ENCODE results near the gene AP1S3.
A peak's percentile ranks its signal among the peaks of the same experiment; 100 is the strongest.
"Not testable (repeated sequence)": the region's sequence is repeated elsewhere in the genome, so short reads cannot be mapped to it uniquely, and the experiment has no call there.

Gene AP1S3

GRCh38 chr2:223837287-223838061, at the start of gene AP1S3:
Gene AP1S3 (minus strand): TSS chr2:223837582. CDS start chr2:223837450, 132 bp downstream.
- no peak for TF ChIP-seq GATA1 (IDR thresholded peaks at IDR 0.05; ENCODE audit: low read depth, low read length)

GRCh38 chr2:223887127-223887526, 49.7 kb upstream of the AP1S3 start:
- TF ChIP-seq GATA1 (IDR thresholded peaks at IDR 0.05; ENCODE audit: low read depth, low read length) (no peak), POLR2A (IDR thresholded peaks at IDR 0.05; ENCODE audit: low read length) (no peak)
- no peak for DNase-seq

More at GRCh38 chr2:223837287-223838061, at the start of gene AP1S3:
- DNase-seq, result peak; percentile 67 to 70

GRCh38 chr2:223886726-223887125, 49.3 kb upstream of the AP1S3 start:
- TF ChIP-seq GATA1 (IDR thresholded peaks at IDR 0.05; ENCODE audit: low read depth, low read length) (no peak), POLR2A (IDR thresholded peaks at IDR 0.05; ENCODE audit: low read length) (no peak)
- DNase-seq, result no peak

- no peak for TF ChIP-seq POLR2A (IDR thresholded peaks at IDR 0.05; ENCODE audit: low read length)
- TF ChIP-seq GATA1 (IDR thresholded peaks at IDR 0.05; ENCODE audit: low read depth, low read length), result no peak
- no peak for DNase-seq
Measured at GRCh38 chr2:223884399-223884798, 47.0 kb upstream of the AP1S3 start.

- no peak for TF ChIP-seq GATA1 (IDR thresholded peaks at IDR 0.05; ENCODE audit: low read depth, low read length)
- no peak for DNase-seq
Measured at GRCh38 chr2:223882715-223883114, 45.3 kb upstream of the AP1S3 start.

GRCh38 chr2:223880796-223881195, 43.4 kb upstream of the AP1S3 start:
- TF ChIP-seq POLR2A (IDR thresholded peaks at IDR 0.05; ENCODE audit: low read length) (no peak), GATA1 (IDR thresholded peaks at IDR 0.05; ENCODE audit: low read depth, low read length) (no peak)
- DNase-seq, result no peak

- TF ChIP-seq POLR2A (IDR thresholded peaks at IDR 0.05; ENCODE audit: low read length), result no peak
- no peak for TF ChIP-seq GATA1 (IDR thresholded peaks at IDR 0.05; ENCODE audit: low read depth, low read length)
Measured at GRCh38 chr2:223877721-223878410, 40.5 kb upstream of the AP1S3 start.

GRCh38 chr2:223873672-223874071, 36.3 kb upstream of the AP1S3 start:
- TF ChIP-seq GATA1 (IDR thresholded peaks at IDR 0.05; ENCODE audit: low read depth, low read length), result no peak
- no peak for TF ChIP-seq POLR2A (IDR thresholded peaks at IDR 0.05; ENCODE audit: low read length)

More at GRCh38 chr2:223877721-223878410, 40.5 kb upstream of the AP1S3 start:
- DNase-seq, result no peak

GRCh38 chr2:223872772-223873171, 35.4 kb upstream of the AP1S3 start:
- DNase-seq, result not testable (repeated sequence)

More at GRCh38 chr2:223873672-223874071, 36.3 kb upstream of the AP1S3 start:
- DNase-seq, result no peak

- DNase-seq, result not testable (repeated sequence)
Measured at GRCh38 chr2:223871661-223872060, 34.3 kb upstream of the AP1S3 start.

GRCh38 chr2:223870840-223871611, 33.6 kb upstream of the AP1S3 start:
- TF ChIP-seq GATA1 (IDR thresholded peaks at IDR 0.05; ENCODE audit: low read depth, low read length) (no peak), POLR2A (IDR thresholded peaks at IDR 0.05; ENCODE audit: low read length) (no peak)
- DNase-seq, result no peak

GRCh38 chr2:223868005-223868404, 30.6 kb upstream of the AP1S3 start:
- DNase-seq, result no peak
- TF ChIP-seq POLR2A (IDR thresholded peaks at IDR 0.05; ENCODE audit: low read length), result no peak
- no peak for TF ChIP-seq GATA1 (IDR thresholded peaks at IDR 0.05; ENCODE audit: low read depth, low read length)

GRCh38 chr2:223865907-223866508, 28.6 kb upstream of the AP1S3 start:
- no peak for TF ChIP-seq POLR2A (IDR thresholded peaks at IDR 0.05; ENCODE audit: low read length)
- no peak for TF ChIP-seq GATA1 (IDR thresholded peaks at IDR 0.05; ENCODE audit: low read depth, low read length)
- DNase-seq, result no peak

- no peak for TF ChIP-seq POLR2A (IDR thresholded peaks at IDR 0.05; ENCODE audit: low read length)
- no peak for TF ChIP-seq GATA1 (IDR thresholded peaks at IDR 0.05; ENCODE audit: low read depth, low read length)
- DNase-seq, result no peak
Measured at GRCh38 chr2:223865124-223865523, 27.7 kb upstream of the AP1S3 start.
